SW480 (cell line): ENCODE measurements around the gene UBL3.
A peak's percentile ranks its signal among the peaks of the same experiment; 100 is the strongest.

Experiments
- DNase-seq: peaks from one replicate; pipeline ENCODE4 v3.0.0-alpha.2; 2016; ENCODE audit warnings: low spot score

UBL3 gene

GRCh38 chr13:29850213-29850898 lies at the start of gene UBL3:
Gene UBL3 (minus strand): TSS chr13:29850617. CDS start chr13:29849538, 1,079 bp downstream.
- DNase-seq: peak; percentile 96

- no peak for DNase-seq
Observed at GRCh38 chr13:29897102-29897501, 46.7 kb upstream of the UBL3 start.

- no peak for DNase-seq
Observed at GRCh38 chr13:29893438-29893837, 43.0 kb upstream of the UBL3 start.

GRCh38 chr13:29892151-29892550 lies 41.7 kb upstream of the UBL3 start:
- DNase-seq: no peak

- no peak for DNase-seq
Observed at GRCh38 chr13:29889111-29889510, 38.7 kb upstream of the UBL3 start.

- DNase-seq: no peak
Observed at GRCh38 chr13:29888306-29888705, 37.9 kb upstream of the UBL3 start.

GRCh38 chr13:29887686-29888085 lies 37.3 kb upstream of the UBL3 start:
- DNase-seq: no peak

GRCh38 chr13:29887030-29887557 lies 36.7 kb upstream of the UBL3 start:
- DNase-seq: no peak

- DNase-seq: no peak
Observed at GRCh38 chr13:29886446-29886845, 36.0 kb upstream of the UBL3 start.

- DNase-seq: no peak
Observed at GRCh38 chr13:29885989-29886388, 35.6 kb upstream of the UBL3 start.

GRCh38 chr13:29884671-29885430 lies 34.4 kb upstream of the UBL3 start:
- peak; percentile 42 for DNase-seq

GRCh38 chr13:29883941-29884518 lies 33.6 kb upstream of the UBL3 start:
- no peak for DNase-seq

- DNase-seq: no peak
Observed at GRCh38 chr13:29882076-29882475, 31.7 kb upstream of the UBL3 start.

- DNase-seq: no peak
Observed at GRCh38 chr13:29878101-29878500, 27.7 kb upstream of the UBL3 start.

- DNase-seq: peak; percentile 29
Observed at GRCh38 chr13:29877456-29878078, 27.1 kb upstream of the UBL3 start.

GRCh38 chr13:29875646-29876045 lies 25.2 kb upstream of the UBL3 start:
- no peak for DNase-seq

GRCh38 chr13:29868581-29868980 lies 18.2 kb upstream of the UBL3 start:
- DNase-seq: no peak

GRCh38 chr13:29865934-29866333 lies 15.5 kb upstream of the UBL3 start:
- DNase-seq: no peak

GRCh38 chr13:29861694-29862110 lies 11.3 kb upstream of the UBL3 start:
- DNase-seq: no peak

GRCh38 chr13:29859971-29860370 lies 9.6 kb upstream of the UBL3 start:
- DNase-seq: no peak

- no peak for DNase-seq
Observed at GRCh38 chr13:29858667-29859066, 8.2 kb upstream of the UBL3 start.

GRCh38 chr13:29858231-29858630 lies 7.8 kb upstream of the UBL3 start:
- DNase-seq: no peak

- DNase-seq: no peak
Observed at GRCh38 chr13:29857085-29857484, 6.7 kb upstream of the UBL3 start.
